H9 (cell line): ENCODE results near the gene LEKR1. TPM values are rescaled to one million over a fixed set of nuclear protein-coding genes. Genes with fewer than 3 reads are reported as not detected.

ENCODE experiments used
- DNase-seq: peaks from one replicate; pipeline ENCODE4 v3.0.0-alpha.2; 2017
- H2AFZ ChIP-seq: one replicate; pipeline ENCODE4 v1.6.1; 2013; ENCODE audit warnings: mild to moderate bottlenecking, low read length, control low read depth, moderate library complexity
- H2AK5ac ChIP-seq: 2 replicates; pipeline ENCODE4 v1.6.1; 2013; ENCODE audit warnings: low read length, control low read depth, mixed read lengths; ENCODE audit not compliant: insufficient read length
- H2BK120ac ChIP-seq: one replicate; pipeline ENCODE4 v1.6.1; 2013; ENCODE audit warnings: low read depth, mild to moderate bottlenecking, low read length, control low read depth, inconsistent platforms; ENCODE audit not compliant: poor library complexity, severe bottlenecking
- H2BK12ac ChIP-seq: 2 replicates; pipeline ENCODE4 v1.6.1; 2013; ENCODE audit warnings: low read length, control low read depth, mixed read lengths, low read depth; ENCODE audit not compliant: insufficient read length
- H2BK15ac ChIP-seq: 2 replicates; pipeline ENCODE4 v1.6.1; 2013; ENCODE audit warnings: low read depth, low read length, control low read depth
- H2BK20ac ChIP-seq: one replicate; pipeline ENCODE4 v1.6.1; 2013; ENCODE audit warnings: low read depth, mild to moderate bottlenecking, low read length, control low read depth, inconsistent platforms; ENCODE audit not compliant: poor library complexity, severe bottlenecking
- H2BK5ac ChIP-seq: 2 replicates; pipeline ENCODE4 v1.6.1; 2013; ENCODE audit warnings: low read length, control low read depth, mixed read lengths; ENCODE audit not compliant: insufficient read length
- H3K14ac ChIP-seq: 2 replicates; pipeline ENCODE4 v1.6.1; 2013; ENCODE audit warnings: low read length, control low read depth; ENCODE audit not compliant: insufficient read depth
- H3K18ac ChIP-seq: 2 replicates; pipeline ENCODE4 v1.6.1; 2013; ENCODE audit warnings: low read depth, mild to moderate bottlenecking, mixed read lengths, low read length, control low read depth; ENCODE audit not compliant: insufficient read length
- H3K23ac ChIP-seq: 2 replicates; pipeline ENCODE4 v1.6.1; 2013; ENCODE audit warnings: low read length, control low read depth, mixed read lengths, low read depth; ENCODE audit not compliant: insufficient read length
- H3K23me2 ChIP-seq: 2 replicates; pipeline ENCODE4 v1.6.1; 2013; ENCODE audit warnings: low read depth, mild to moderate bottlenecking, mixed read lengths, low read length, control low read depth; ENCODE audit not compliant: insufficient read length, poor library complexity, severe bottlenecking
- H3K27ac ChIP-seq: 2 replicates; pipeline ENCODE4 v1.5.1; 2013; ENCODE audit warnings: low read length, control low read depth, mixed read lengths, low read depth; ENCODE audit not compliant: insufficient read length
- H3K27me3 ChIP-seq: 2 replicates; pipeline ENCODE4 v1.6.1; 2013; ENCODE audit warnings: low read length, control low read depth, inconsistent platforms; ENCODE audit not compliant: insufficient read depth
- H3K4ac ChIP-seq: 2 replicates; pipeline ENCODE4 v1.6.1; 2013; ENCODE audit warnings: low read depth, mild to moderate bottlenecking, control low read depth, inconsistent platforms, low read length, moderate library complexity
- H3K4me1 ChIP-seq: 2 replicates; pipeline ENCODE4 v1.6.1; 2013; ENCODE audit warnings: low read length, control low read depth, inconsistent platforms; ENCODE audit not compliant: insufficient read depth
- H3K4me2 ChIP-seq: 2 replicates; pipeline ENCODE4 v1.6.1; 2013; ENCODE audit warnings: low read length, control low read depth, mixed read lengths; ENCODE audit not compliant: insufficient read length, insufficient read depth
- H3K56ac ChIP-seq: 2 replicates; pipeline ENCODE4 v1.6.1; 2013; ENCODE audit warnings: low read depth, mild to moderate bottlenecking, mixed read lengths, low read length, control low read depth; ENCODE audit not compliant: insufficient read length
- H3K79me1 ChIP-seq: 2 replicates; pipeline ENCODE4 v1.6.1; 2013; ENCODE audit warnings: low read depth, mild to moderate bottlenecking, moderate library complexity, low read length, control low read depth, inconsistent platforms; ENCODE audit not compliant: insufficient read depth, poor library complexity, severe bottlenecking
- H3K79me2 ChIP-seq: 2 replicates; pipeline ENCODE4 v1.6.1; 2013; ENCODE audit warnings: low read length, control low read depth, inconsistent platforms; ENCODE audit not compliant: insufficient read depth
- H3K9ac ChIP-seq: 2 replicates; pipeline ENCODE4 v1.6.1; 2013; ENCODE audit warnings: low read length, control low read depth, mixed read lengths; ENCODE audit not compliant: insufficient read length; ENCODE audit errors: extremely low read depth
- H3K9me3 ChIP-seq: one replicate; pipeline ENCODE4 v1.6.1; 2013; ENCODE audit warnings: low read depth, low read length, inconsistent platforms; ENCODE audit not compliant: control insufficient read depth
- H3T11ph ChIP-seq: one replicate; pipeline ENCODE4 v1.6.1; 2013; ENCODE audit warnings: mild to moderate bottlenecking, low read length, control low read depth, inconsistent platforms
- H4K20me1 ChIP-seq: one replicate; pipeline ENCODE4 v1.6.1; 2013; ENCODE audit not compliant: control insufficient read depth, insufficient read length, insufficient read depth
- H4K5ac ChIP-seq: 2 replicates; pipeline ENCODE4 v1.6.1; 2013; ENCODE audit warnings: low read depth, mild to moderate bottlenecking, mixed read lengths, low read length, control low read depth; ENCODE audit not compliant: insufficient read length
- H4K8ac ChIP-seq: replicated peaks from 2 replicates; pipeline ENCODE4 v1.6.1; 2013; ENCODE audit warnings: low read length, control low read depth, mixed read lengths, low read depth; ENCODE audit not compliant: insufficient read length
- H4K91ac ChIP-seq: 2 replicates; pipeline ENCODE4 v1.6.1; 2013; ENCODE audit warnings: low read depth, mild to moderate bottlenecking, moderate library complexity, mixed read lengths, low read length, control low read depth; ENCODE audit not compliant: insufficient read length
- H3K27ac Mint-ChIP-seq, 3 experiments: 2 replicates in 2 of 3; 3 replicates in 1 of 3; pipeline ENCODE4 v1.8.0; 2020 to 2021; ENCODE audit warnings: mixed read lengths in 3 of 3, mild to moderate bottlenecking in 1 of 3, moderate library complexity in 1 of 3
- H3K27me3 Mint-ChIP-seq: 2 replicates; pipeline ENCODE4 v1.8.0; 2021; ENCODE audit warnings: low read depth, mild to moderate bottlenecking, moderate library complexity, mixed read lengths
- H3K36me3 Mint-ChIP-seq, 3 experiments: 2 replicates in 2 of 3; 3 replicates in 1 of 3; pipeline ENCODE4 v1.8.0; 2020 to 2021; ENCODE audit warnings: low read depth in 3 of 3, mixed read lengths in 3 of 3; ENCODE audit not compliant: insufficient read depth in 1 of 3
- H3K4me1 Mint-ChIP-seq, 2 experiments: 2 replicates each; pipeline ENCODE4 v1.8.0; 2020; ENCODE audit warnings: mixed read lengths in 2 of 2
- H3K4me3 Mint-ChIP-seq, 2 experiments: 2 replicates in 1 of 2; 3 replicates in 1 of 2; pipeline ENCODE4 v1.8.0; 2020 to 2021; ENCODE audit warnings: mild to moderate bottlenecking in 2 of 2, mixed read lengths in 2 of 2, moderate library complexity in 1 of 2
- H3K9me3 Mint-ChIP-seq, 2 experiments: 2 replicates in 1 of 2; 3 replicates in 1 of 2; pipeline ENCODE4 v1.8.0; 2020; ENCODE audit warnings: mild to moderate bottlenecking in 2 of 2, mixed read lengths in 2 of 2, moderate library complexity in 1 of 2
- total RNA-seq: library from RNA; stranded (reverse); gene quantifications from 2 replicates; pipeline ENCODE4 v1.2.1, GENCODE V29; 2021
- TF ChIP-seq, protein P1 (sequence below): fragments of 200-600 bp; sonication (generic); conservative IDR thresholded peaks from 3 replicates; pipeline ENCODE4 v1.8.0; 2021; ENCODE audit warnings: antibody characterized with exemption, mild to moderate bottlenecking

LEKR1 gene
- total RNA-seq, 1 experiment from 2014 or later = not detected

GRCh38 chr3:157021679-157022078 lies 195.5 kb downstream of the LEKR1 start:
- Histone ChIP-seq H4K91ac (no peak overlapping the region), H3K79me1 (no peaks in the 10 kb centered on the region), H3K4ac (no peak overlapping the region), H2BK20ac (no peak overlapping the region), H3K27ac (no peak overlapping the region), H3K23me2 (no peaks in the 10 kb centered on the region), H2BK15ac (no peak overlapping the region), H2AFZ (no peak overlapping the region), H3K79me2 (no peaks in the 10 kb centered on the region), H3K9ac (no peak overlapping the region), H3K56ac (no peak overlapping the region), H3K4me2 (no peak overlapping the region), H3K4me1 (no peaks in the 10 kb centered on the region), H3K18ac (no peak overlapping the region), H3K9me3 (no peaks in the 10 kb centered on the region), H3K14ac (no peak overlapping the region), H4K5ac (no peak overlapping the region), H3K27me3 (no peaks in the 10 kb centered on the region), H4K20me1 (no peaks in the 10 kb centered on the region), H3K23ac (no peak overlapping the region), H2AK5ac (no peak overlapping the region), H2BK5ac (no peak overlapping the region), H2BK12ac (no peak overlapping the region), H4K8ac (no peak overlapping the region), H3T11ph (no peak overlapping the region), H2BK120ac (no peak overlapping the region)
- Mint-ChIP-seq H3K27ac (no peak overlapping the region), H3K36me3 (no peaks in the 10 kb centered on the region), H3K27me3 (no peaks in the 10 kb centered on the region), H3K4me1 (no peaks in the 10 kb centered on the region), H3K9me3 (no peaks in the 10 kb centered on the region), H3K4me3 (no peak overlapping the region)
- TF ChIP-seq, protein P1, sequence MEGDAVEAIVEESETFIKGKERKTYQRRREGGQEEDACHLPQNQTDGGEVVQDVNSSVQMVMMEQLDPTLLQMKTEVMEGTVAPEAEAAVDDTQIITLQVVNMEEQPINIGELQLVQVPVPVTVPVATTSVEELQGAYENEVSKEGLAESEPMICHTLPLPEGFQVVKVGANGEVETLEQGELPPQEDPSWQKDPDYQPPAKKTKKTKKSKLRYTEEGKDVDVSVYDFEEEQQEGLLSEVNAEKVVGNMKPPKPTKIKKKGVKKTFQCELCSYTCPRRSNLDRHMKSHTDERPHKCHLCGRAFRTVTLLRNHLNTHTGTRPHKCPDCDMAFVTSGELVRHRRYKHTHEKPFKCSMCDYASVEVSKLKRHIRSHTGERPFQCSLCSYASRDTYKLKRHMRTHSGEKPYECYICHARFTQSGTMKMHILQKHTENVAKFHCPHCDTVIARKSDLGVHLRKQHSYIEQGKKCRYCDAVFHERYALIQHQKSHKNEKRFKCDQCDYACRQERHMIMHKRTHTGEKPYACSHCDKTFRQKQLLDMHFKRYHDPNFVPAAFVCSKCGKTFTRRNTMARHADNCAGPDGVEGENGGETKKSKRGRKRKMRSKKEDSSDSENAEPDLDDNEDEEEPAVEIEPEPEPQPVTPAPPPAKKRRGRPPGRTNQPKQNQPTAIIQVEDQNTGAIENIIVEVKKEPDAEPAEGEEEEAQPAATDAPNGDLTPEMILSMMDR = no peak
- DNase-seq = no peak
